ENCODE data around the gene LGI2.
A peak's percentile ranks its signal among the peaks of the same experiment; 100 is the strongest.

The LGI2 gene

GRCh38 chr4:24991015-24991414, 39.7 kb downstream of the LGI2 start:
- no peaks in the 10 kb centered on the region for H3K27me3 ChIP-seq (ENCODE audit: control insufficient read depth in 1 of 2, insufficient read depth in 2 of 2, low read length in 2 of 2)
- H3K36me3 ChIP-seq (ENCODE audit: insufficient read depth, low read length) = no peaks in the 10 kb centered on the region
- no peaks in the 10 kb centered on the region for H3K4me1 ChIP-seq (ENCODE audit: insufficient read depth, low read length)
- no peaks in the 10 kb centered on the region for H3K9me3 ChIP-seq (ENCODE audit: low read length)
- H3K27ac ChIP-seq (ENCODE audit: low read depth, low read length) = no peak overlapping the region
- H3K4me3 ChIP-seq (ENCODE audit: low read depth in 1 of 2, low read length in 2 of 2) = no peak overlapping the region
- H3K9ac ChIP-seq (ENCODE audit: low read length) = no peak overlapping the region

- H3K27me3 ChIP-seq (ENCODE audit: control insufficient read depth in 1 of 2, insufficient read depth in 2 of 2, low read length in 2 of 2) = no peaks in the 10 kb centered on the region
- H3K4me3 ChIP-seq (ENCODE audit: low read depth in 1 of 2, low read length in 2 of 2) = no peak overlapping the region
- H3K36me3 ChIP-seq (ENCODE audit: insufficient read depth, low read length) = no peaks in the 10 kb centered on the region
- no peak overlapping the region for H3K27ac ChIP-seq (ENCODE audit: low read depth, low read length)
- no peaks in the 10 kb centered on the region for H3K4me1 ChIP-seq (ENCODE audit: insufficient read depth, low read length)
- no peak overlapping the region for H3K9ac ChIP-seq (ENCODE audit: low read length)
- H3K9me3 ChIP-seq (ENCODE audit: low read length) = no peaks in the 10 kb centered on the region
Observed at GRCh38 chr4:24989327-24989726, 41.4 kb downstream of the LGI2 start.

GRCh38 chr4:24988776-24989175, 42.0 kb downstream of the LGI2 start:
- H3K4me3 ChIP-seq (ENCODE audit: low read depth in 1 of 2, low read length in 2 of 2) = no peak overlapping the region
- H3K9ac ChIP-seq (ENCODE audit: low read length) = no peak overlapping the region
- no peaks in the 10 kb centered on the region for H3K27me3 ChIP-seq (ENCODE audit: control insufficient read depth in 1 of 2, insufficient read depth in 2 of 2, low read length in 2 of 2)
- H3K27ac ChIP-seq (ENCODE audit: low read depth, low read length) = no peak overlapping the region
- no peaks in the 10 kb centered on the region for H3K36me3 ChIP-seq (ENCODE audit: insufficient read depth, low read length)
- H3K4me1 ChIP-seq (ENCODE audit: insufficient read depth, low read length) = no peaks in the 10 kb centered on the region
- H3K9me3 ChIP-seq (ENCODE audit: low read length) = no peaks in the 10 kb centered on the region

- no peaks in the 10 kb centered on the region for H3K9me3 ChIP-seq (ENCODE audit: low read length)
- H3K9ac ChIP-seq (ENCODE audit: low read length) = no peak overlapping the region
- H3K27ac ChIP-seq (ENCODE audit: low read depth, low read length) = no peak overlapping the region
- H3K36me3 ChIP-seq (ENCODE audit: insufficient read depth, low read length) = no peaks in the 10 kb centered on the region
- H3K4me3 ChIP-seq (ENCODE audit: low read depth in 1 of 2, low read length in 2 of 2) = no peak overlapping the region
- H3K4me1 ChIP-seq (ENCODE audit: insufficient read depth, low read length) = peaks cover 4% of the 10 kb centered on the region
- H3K27me3 ChIP-seq (ENCODE audit: control insufficient read depth in 1 of 2, insufficient read depth in 2 of 2, low read length in 2 of 2) = no peaks in the 10 kb centered on the region
Observed at GRCh38 chr4:24984602-24985532, 45.9 kb downstream of the LGI2 start.

- Histone ChIP-seq H3K9me3 (ENCODE audit: low read length) (no peaks in the 10 kb centered on the region), H3K36me3 (ENCODE audit: insufficient read depth, low read length) (no peaks in the 10 kb centered on the region), H3K4me3 (ENCODE audit: low read depth in 1 of 2, low read length in 2 of 2) (no peak overlapping the region), H3K9ac (ENCODE audit: low read length) (no peak overlapping the region), H3K4me1 (ENCODE audit: insufficient read depth, low read length) (peaks cover 4% of the 10 kb centered on the region), H3K27ac (ENCODE audit: low read depth, low read length) (no peak overlapping the region), H3K27me3 (ENCODE audit: control insufficient read depth in 1 of 2, insufficient read depth in 2 of 2, low read length in 2 of 2) (no peaks in the 10 kb centered on the region)
Observed at GRCh38 chr4:24980740-24981139, 50.0 kb downstream of the LGI2 start.

- H3K9ac ChIP-seq (ENCODE audit: low read length) = no peak overlapping the region
- peak overlapping the region; percentile 14 to 32 for H3K4me3 ChIP-seq (ENCODE audit: low read depth in 1 of 2, low read length in 2 of 2)
- no peaks in the 10 kb centered on the region for H3K9me3 ChIP-seq (ENCODE audit: low read length)
- H3K27me3 ChIP-seq (ENCODE audit: control insufficient read depth in 1 of 2, insufficient read depth in 2 of 2, low read length in 2 of 2) = no peaks in the 10 kb centered on the region
- no peak overlapping the region for H3K27ac ChIP-seq (ENCODE audit: low read depth, low read length)
- H3K36me3 ChIP-seq (ENCODE audit: insufficient read depth, low read length) = no peaks in the 10 kb centered on the region
- peaks cover 4% of the 10 kb centered on the region for H3K4me1 ChIP-seq (ENCODE audit: insufficient read depth, low read length)
Observed at GRCh38 chr4:24980064-24980690, 50.6 kb downstream of the LGI2 start.

GRCh38 chr4:24979554-24979953, 51.2 kb downstream of the LGI2 start:
- H3K4me1 ChIP-seq (ENCODE audit: insufficient read depth, low read length) = peaks cover 4% of the 10 kb centered on the region
- no peak overlapping the region for H3K9ac ChIP-seq (ENCODE audit: low read length)
- H3K27ac ChIP-seq (ENCODE audit: low read depth, low read length) = no peak overlapping the region
- H3K9me3 ChIP-seq (ENCODE audit: low read length) = no peaks in the 10 kb centered on the region
- no peaks in the 10 kb centered on the region for H3K27me3 ChIP-seq (ENCODE audit: control insufficient read depth in 1 of 2, insufficient read depth in 2 of 2, low read length in 2 of 2)
- no peaks in the 10 kb centered on the region for H3K36me3 ChIP-seq (ENCODE audit: insufficient read depth, low read length)
- H3K4me3 ChIP-seq (ENCODE audit: low read depth in 1 of 2, low read length in 2 of 2) = peak overlapping the region in 1 of 2 donors; percentile 14

GRCh38 chr4:24978291-24979075, 52.3 kb downstream of the LGI2 start:
- Histone ChIP-seq H3K9ac (ENCODE audit: low read length) (no peak overlapping the region), H3K9me3 (ENCODE audit: low read length) (no peaks in the 10 kb centered on the region), H3K36me3 (ENCODE audit: insufficient read depth, low read length) (no peaks in the 10 kb centered on the region), H3K4me3 (ENCODE audit: low read depth in 1 of 2, low read length in 2 of 2) (no peak overlapping the region), H3K27ac (ENCODE audit: low read depth, low read length) (no peak overlapping the region), H3K27me3 (ENCODE audit: control insufficient read depth in 1 of 2, insufficient read depth in 2 of 2, low read length in 2 of 2) (no peaks in the 10 kb centered on the region), H3K4me1 (ENCODE audit: insufficient read depth, low read length) (peaks cover 4% of the 10 kb centered on the region)

- Histone ChIP-seq H3K36me3 (ENCODE audit: insufficient read depth, low read length) (no peaks in the 10 kb centered on the region), H3K4me3 (ENCODE audit: low read depth in 1 of 2, low read length in 2 of 2) (no peak overlapping the region), H3K4me1 (ENCODE audit: insufficient read depth, low read length) (peaks cover 4% of the 10 kb centered on the region), H3K9ac (ENCODE audit: low read length) (no peak overlapping the region), H3K9me3 (ENCODE audit: low read length) (no peaks in the 10 kb centered on the region), H3K27me3 (ENCODE audit: control insufficient read depth in 1 of 2, insufficient read depth in 2 of 2, low read length in 2 of 2) (no peaks in the 10 kb centered on the region), H3K27ac (ENCODE audit: low read depth, low read length) (no peak overlapping the region)
Observed at GRCh38 chr4:24975510-24975909, 55.2 kb downstream of the LGI2 start.

- Histone ChIP-seq H3K4me1 (ENCODE audit: insufficient read depth, low read length) (no peaks in the 10 kb centered on the region), H3K4me3 (ENCODE audit: low read depth in 1 of 2, low read length in 2 of 2) (no peak overlapping the region), H3K36me3 (ENCODE audit: insufficient read depth, low read length) (no peaks in the 10 kb centered on the region), H3K27ac (ENCODE audit: low read depth, low read length) (no peak overlapping the region), H3K9me3 (ENCODE audit: low read length) (no peaks in the 10 kb centered on the region), H3K27me3 (ENCODE audit: control insufficient read depth in 1 of 2, insufficient read depth in 2 of 2, low read length in 2 of 2) (no peaks in the 10 kb centered on the region), H3K9ac (ENCODE audit: low read length) (no peak overlapping the region)
Observed at GRCh38 chr4:24973747-24974601, 56.8 kb downstream of the LGI2 start.

GRCh38 chr4:24973404-24973746, 57.4 kb downstream of the LGI2 start:
- H3K4me1 ChIP-seq (ENCODE audit: insufficient read depth, low read length) = no peaks in the 10 kb centered on the region
- no peak overlapping the region for H3K9ac ChIP-seq (ENCODE audit: low read length)
- H3K27me3 ChIP-seq (ENCODE audit: control insufficient read depth in 1 of 2, insufficient read depth in 2 of 2, low read length in 2 of 2) = no peaks in the 10 kb centered on the region
- no peaks in the 10 kb centered on the region for H3K36me3 ChIP-seq (ENCODE audit: insufficient read depth, low read length)
- no peak overlapping the region for H3K4me3 ChIP-seq (ENCODE audit: low read depth in 1 of 2, low read length in 2 of 2)
- H3K9me3 ChIP-seq (ENCODE audit: low read length) = no peaks in the 10 kb centered on the region
- H3K27ac ChIP-seq (ENCODE audit: low read depth, low read length) = no peak overlapping the region

Measured in muscle layer of colon (tissue), 2 donors.